Thyroid gland (tissue), 4 donors: ENCODE measurements around the gene SLC12A5.

ENCODE experiments used
- POLR2A ChIP-seq, 2 donors: fragments of 450-650 bp; IDR thresholded peaks; one replicate each; pipeline ENCODE4 v1.6.1; 2017; ENCODE audit warnings: antibody characterized with exemption in 2 of 2, mild to moderate bottlenecking in 2 of 2, moderate library complexity in 1 of 2
- TF ChIP-seq, protein P1 (sequence below), 6 experiments: fragments of 200-600 bp in 3 of 6; fragments of 450-650 bp in 3 of 6; sonication (generic) in 3 of 6; IDR thresholded peaks; one replicate each; pipeline ENCODE4 v1.5.1; 2016 to 2019; ENCODE audit warnings: antibody characterized with exemption in 6 of 6, mild to moderate bottlenecking in 2 of 6, inconsistent platforms in 1 of 6, moderate library complexity in 1 of 6

DNA sequence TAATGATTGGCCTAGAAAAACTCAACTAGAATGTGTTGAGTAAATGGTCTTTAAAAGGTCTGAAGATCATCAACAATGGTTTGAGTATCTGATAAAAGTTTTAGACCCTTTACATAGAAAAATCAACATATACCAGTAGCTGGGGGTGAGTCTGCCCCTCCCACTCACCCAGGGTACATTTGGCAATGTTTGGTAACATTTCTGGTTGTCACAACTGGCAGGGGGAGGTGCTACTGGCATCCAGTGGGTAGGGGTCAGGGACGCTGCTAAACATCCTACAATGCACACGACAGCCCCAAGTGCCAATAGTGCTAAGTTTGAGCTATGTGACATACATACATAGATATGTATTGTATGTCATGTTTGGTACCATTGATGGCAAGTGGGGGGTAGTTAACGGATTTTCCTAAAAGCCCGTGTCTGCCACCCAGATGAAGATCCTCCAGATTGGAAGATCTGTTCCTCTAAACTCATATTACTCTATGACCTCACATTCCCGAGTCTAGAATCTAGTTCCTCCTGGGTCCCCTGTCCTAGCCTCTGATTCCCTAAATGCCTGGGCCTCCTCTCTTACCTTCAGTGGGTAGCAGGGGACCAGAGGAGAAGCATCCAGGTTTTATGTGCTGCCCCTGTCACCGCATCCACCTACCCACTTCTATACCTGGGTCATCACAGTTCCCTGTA is 22.9 kb upstream of the SLC12A5 start:
- TF ChIP-seq, protein P1, sequence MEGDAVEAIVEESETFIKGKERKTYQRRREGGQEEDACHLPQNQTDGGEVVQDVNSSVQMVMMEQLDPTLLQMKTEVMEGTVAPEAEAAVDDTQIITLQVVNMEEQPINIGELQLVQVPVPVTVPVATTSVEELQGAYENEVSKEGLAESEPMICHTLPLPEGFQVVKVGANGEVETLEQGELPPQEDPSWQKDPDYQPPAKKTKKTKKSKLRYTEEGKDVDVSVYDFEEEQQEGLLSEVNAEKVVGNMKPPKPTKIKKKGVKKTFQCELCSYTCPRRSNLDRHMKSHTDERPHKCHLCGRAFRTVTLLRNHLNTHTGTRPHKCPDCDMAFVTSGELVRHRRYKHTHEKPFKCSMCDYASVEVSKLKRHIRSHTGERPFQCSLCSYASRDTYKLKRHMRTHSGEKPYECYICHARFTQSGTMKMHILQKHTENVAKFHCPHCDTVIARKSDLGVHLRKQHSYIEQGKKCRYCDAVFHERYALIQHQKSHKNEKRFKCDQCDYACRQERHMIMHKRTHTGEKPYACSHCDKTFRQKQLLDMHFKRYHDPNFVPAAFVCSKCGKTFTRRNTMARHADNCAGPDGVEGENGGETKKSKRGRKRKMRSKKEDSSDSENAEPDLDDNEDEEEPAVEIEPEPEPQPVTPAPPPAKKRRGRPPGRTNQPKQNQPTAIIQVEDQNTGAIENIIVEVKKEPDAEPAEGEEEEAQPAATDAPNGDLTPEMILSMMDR (IDR thresholded peaks at IDR 0.05): no peak
- no peak for TF ChIP-seq POLR2A (IDR thresholded peaks at IDR 0.05)
